H1 (cell line): ENCODE measurements around the gene ACBD6. TPM values are rescaled to one million over a fixed set of nuclear protein-coding genes. Genes with fewer than 3 reads are reported as not detected.

ENCODE experiments used
- CTCF ChIA-PET: fragments of 300-600 bp; sonication (Branson Sonifier 250); formaldehyde crosslinking; loops from one replicate; lab custom pipeline; 2021; ENCODE audit not compliant: partially characterized antibody; lab: Charles Lee
- POLR2A ChIA-PET: fragments of 300-600 bp; sonication (Branson Sonifier 250); formaldehyde crosslinking; loops from one replicate; lab custom pipeline; 2021; ENCODE audit warnings: inconsistent platforms; ENCODE audit not compliant: partially characterized antibody; lab: Charles Lee
- DNase-seq, 2 experiments: peaks; one replicate each; pipeline versions ENCODE4 v3.0.0 to v3.0.0-alpha.2; 2010 to 2022; ENCODE audit warnings: low spot score in 2 of 2, low read depth in 1 of 2, mixed read lengths in 1 of 2
- FAIRE-seq: peaks from 2 replicates; lab custom pipeline; 2011; peaks lifted over from hg19 to GRCh38; lab: Jason Lieb, UNC
- H2AFZ ChIP-seq: 2 replicates; pipeline ENCODE4 v1.8.1; 2012; ENCODE audit warnings: low read length, inconsistent platforms
- H2AK5ac ChIP-seq: 2 replicates; pipeline ENCODE4 v1.6.1; 2013; ENCODE audit warnings: low read depth, low read length
- H2BK120ac ChIP-seq: replicated peaks from 2 replicates; pipeline ENCODE3; 2013; ENCODE audit warnings: low read depth, low read length, inconsistent platforms
- H2BK12ac ChIP-seq: 2 replicates; pipeline ENCODE4 v1.6.1; 2013; ENCODE audit warnings: low read depth, low read length
- H2BK15ac ChIP-seq: 2 replicates; pipeline ENCODE4 v1.6.1; 2013; ENCODE audit warnings: low read length
- H2BK20ac ChIP-seq: 2 replicates; pipeline ENCODE4 v1.6.1; 2013; ENCODE audit warnings: low read length
- H2BK5ac ChIP-seq: 2 replicates; pipeline ENCODE4 v1.6.1; 2013; ENCODE audit warnings: low read depth, low read length
- H3K14ac ChIP-seq: 2 replicates; pipeline ENCODE4 v1.6.1; 2013; ENCODE audit warnings: inconsistent platforms; ENCODE audit not compliant: insufficient read length
- H3K18ac ChIP-seq: 2 replicates; pipeline ENCODE4 v1.6.1; 2013; ENCODE audit warnings: low read length; ENCODE audit errors: extremely low read depth
- H3K23ac ChIP-seq: 2 replicates; pipeline ENCODE4 v1.6.1; 2013; ENCODE audit warnings: inconsistent platforms; ENCODE audit not compliant: insufficient read length
- H3K23me2 ChIP-seq: 2 replicates; pipeline ENCODE4 v1.6.1; 2013; ENCODE audit warnings: low read depth, low read length
- H3K27ac ChIP-seq: 2 replicates; pipeline ENCODE4 v1.6.1; 2011; ENCODE audit warnings: low read depth, low read length, inconsistent platforms
- H3K27me3 ChIP-seq, 4 experiments: replicated peaks in 1 of 4; 1 replicate in 1 of 4; 2 replicates in 3 of 4; pipeline versions ENCODE4 v1.6.1 to v1.8.1; 2011 to 2013; ENCODE audit warnings: low read length in 3 of 4, mild to moderate bottlenecking in 3 of 4, inconsistent platforms in 2 of 4, mixed read lengths in 2 of 4, moderate library complexity in 1 of 4; ENCODE audit not compliant: control insufficient read depth in 3 of 4, insufficient read depth in 3 of 4; ENCODE audit errors: extremely low read depth in 1 of 4
- H3K36me3 ChIP-seq, 4 experiments: 2 replicates each; pipeline versions ENCODE4 v1.6.1 to v1.8.1; 2011 to 2013; ENCODE audit warnings: mild to moderate bottlenecking in 4 of 4, low read length in 3 of 4, moderate library complexity in 2 of 4, control low read depth in 1 of 4, inconsistent platforms in 1 of 4; ENCODE audit not compliant: insufficient read depth in 4 of 4, control insufficient read depth in 2 of 4
- H3K4ac ChIP-seq: replicated peaks from 2 replicates; pipeline ENCODE3; 2013; ENCODE audit warnings: low read length, low read depth, mixed read lengths, inconsistent platforms; ENCODE audit not compliant: insufficient read length
- H3K4me1 ChIP-seq, 4 experiments: replicated peaks in 1 of 4; 1 replicate in 1 of 4; 2 replicates in 3 of 4; pipeline versions ENCODE4 v1.6.1 to v1.8.1; 2011 to 2013; ENCODE audit warnings: low read length in 3 of 4, inconsistent platforms in 2 of 4, mixed read lengths in 1 of 4; ENCODE audit not compliant: insufficient read depth in 4 of 4, control insufficient read depth in 3 of 4
- H3K4me2 ChIP-seq, 2 experiments: 2 replicates each; pipeline versions ENCODE4 v1.6.1 to v1.8.1; 2011 to 2013; ENCODE audit warnings: low read depth in 2 of 2, low read length in 2 of 2, control low read depth in 1 of 2, inconsistent platforms in 1 of 2, mild to moderate bottlenecking in 1 of 2; ENCODE audit not compliant: insufficient read depth in 1 of 2
- H3K4me3 ChIP-seq, 4 experiments: fragments of 200-600, 300-600 bp in 1 of 4; sonication (generic), shearing (Covaris generic), sonication (Bioruptor Twin) in 1 of 4; 2 replicates each; pipeline versions ENCODE4 v1.5.1 to v1.8.1; 2011 to 2016; ENCODE audit warnings: low read length in 4 of 4, low read depth in 3 of 4, control low read depth in 2 of 4, inconsistent platforms in 2 of 4, mild to moderate bottlenecking in 2 of 4, mixed read lengths in 1 of 4, moderate library complexity in 1 of 4; ENCODE audit not compliant: insufficient read depth in 2 of 4; ENCODE audit errors: extremely low read depth in 1 of 4
- H3K56ac ChIP-seq: replicated peaks from 2 replicates; pipeline ENCODE3; 2013; ENCODE audit warnings: low read depth, mild to moderate bottlenecking, mixed read lengths, low read length, inconsistent platforms; ENCODE audit not compliant: insufficient read length
- H3K79me1 ChIP-seq: 2 replicates; pipeline ENCODE4 v1.6.1; 2013; ENCODE audit warnings: low read depth, low read length, control low read depth
- H3K79me2 ChIP-seq, 2 experiments: 2 replicates each; pipeline versions ENCODE4 v1.6.1 to v1.8.1; 2012 to 2013; ENCODE audit warnings: low read length in 2 of 2, mild to moderate bottlenecking in 2 of 2, inconsistent platforms in 1 of 2; ENCODE audit not compliant: insufficient read depth in 2 of 2, control insufficient read depth in 1 of 2
- H3K9ac ChIP-seq, 4 experiments: replicated peaks in 1 of 4; 1 replicate in 1 of 4; 2 replicates in 3 of 4; pipeline versions ENCODE4 v1.6.1 to v1.8.1; 2011 to 2013; ENCODE audit warnings: low read depth in 3 of 4, low read length in 3 of 4, control low read depth in 2 of 4, mild to moderate bottlenecking in 2 of 4, moderate library complexity in 2 of 4, inconsistent platforms in 1 of 4; ENCODE audit errors: extremely low read depth in 1 of 4
- H3K9me3 ChIP-seq, 2 experiments: 2 replicates each; pipeline versions ENCODE4 v1.6.1 to v1.8.1; 2012 to 2013; ENCODE audit warnings: mild to moderate bottlenecking in 2 of 2, moderate library complexity in 2 of 2, control low read depth in 1 of 2, inconsistent platforms in 1 of 2, low read depth in 1 of 2, low read length in 1 of 2, mixed read lengths in 1 of 2; ENCODE audit not compliant: insufficient read depth in 2 of 2
- H4K20me1 ChIP-seq, 2 experiments: replicated peaks in 1 of 2; 2 replicates each; pipeline versions ENCODE3 to v1.8.1; 2011 to 2013; ENCODE audit warnings: inconsistent platforms in 2 of 2, low read length in 2 of 2, mild to moderate bottlenecking in 1 of 2; ENCODE audit not compliant: insufficient read depth in 2 of 2, control insufficient read depth in 1 of 2
- H4K5ac ChIP-seq: 2 replicates; pipeline ENCODE4 v1.6.1; 2013; ENCODE audit warnings: low read length, low read depth, mixed read lengths, inconsistent platforms; ENCODE audit not compliant: insufficient read length
- H4K8ac ChIP-seq: 2 replicates; pipeline ENCODE4 v1.8.0; 2013; ENCODE audit warnings: mild to moderate bottlenecking, moderate library complexity, low read length, inconsistent platforms; ENCODE audit not compliant: insufficient read depth; ENCODE audit errors: extremely low read depth
- H4K91ac ChIP-seq: replicated peaks from 2 replicates; pipeline ENCODE3; 2013; ENCODE audit warnings: low read length, mixed read lengths, inconsistent platforms; ENCODE audit not compliant: insufficient read length
- CHD1 ChIP-seq: IDR thresholded peaks from 2 replicates; pipeline ENCODE4 v1.6.1; 2012; ENCODE audit warnings: low read depth, low read length, improper control_type of control experiment
- GABPA ChIP-seq: IDR thresholded peaks from 2 replicates; pipeline ENCODE4 v1.6.1; 2011; ENCODE audit warnings: mild to moderate bottlenecking, low read length, moderate library complexity, borderline replicate concordance; ENCODE audit not compliant: insufficient read depth
- JUND ChIP-seq: IDR thresholded peaks from 2 replicates; pipeline ENCODE4 v1.6.1; 2011; ENCODE audit warnings: mild to moderate bottlenecking, improper control_type of control experiment, low read length
- KDM1A ChIP-seq: fragments of 200-600, 300-600 bp; sonication (generic); IDR thresholded peaks from 2 replicates; pipeline ENCODE4 v1.7.1; 2016; ENCODE audit warnings: mild to moderate bottlenecking, low read length, borderline replicate concordance
- WGBS, 2 experiments: shearing (Covaris generic) in 1 of 2; methylation state at CpG; one replicate each; pipeline versions ENCODE4 v1.1.6 to v1.1.7; 2013 to 2015; ENCODE audit warnings: low lambda C conversion rate in 2 of 2, mixed read lengths in 2 of 2, inconsistent platforms in 1 of 2, low coverage in 1 of 2, missing lambda C conversion rate in 1 of 2; ENCODE audit not compliant: insufficient replicate concordance in 2 of 2, insufficient coverage in 1 of 2, insufficient read length in 1 of 2; ENCODE audit errors: extremely low coverage in 1 of 2, missing lambda C conversion rate in 1 of 2; 5-methylcytosine and 5-hydroxymethylcytosine counted together
- polyA plus RNA-seq, 7 experiments: library from polyadenylated mRNA; depleted of rRNA in 3 of 7; stranded (reverse) in 5 of 7; unstranded in 2 of 7; fragments of >200 nt in 5 of 7; fragments of 200-250 nt in 2 of 7; gene quantifications; 1 replicate in 5 of 7; 2 replicates in 1 of 7; 4 replicates in 1 of 7; pipeline versions ENCODE4 v1.2.1 to v1.2.3, GENCODE V29; 2011 to 2013; ENCODE audit warnings: missing spikeins in 2 of 7, mixed read lengths in 2 of 7
- total RNA-seq: library from RNA; stranded (reverse); fragmentation: NEBNext Ultra II Directional; extraction: Animal tissue kit (Norgen Biotek cat#: 25700); gene quantifications from 2 replicates; pipeline ENCODE4 v1.2.1, GENCODE V29; 2021
- TF ChIP-seq, protein P1 (sequence below): IDR thresholded peaks from 2 replicates; pipeline ENCODE4 v1.6.1; 2012; ENCODE audit warnings: low read length, inconsistent platforms

ACBD6 gene
- total and polyA plus RNA-seq, 2 of the 8 experiments (the other 6 are each of a cell fraction or from before 2014, with no cell fraction given), result 52.0 to 67.7 TPM

DNA sequence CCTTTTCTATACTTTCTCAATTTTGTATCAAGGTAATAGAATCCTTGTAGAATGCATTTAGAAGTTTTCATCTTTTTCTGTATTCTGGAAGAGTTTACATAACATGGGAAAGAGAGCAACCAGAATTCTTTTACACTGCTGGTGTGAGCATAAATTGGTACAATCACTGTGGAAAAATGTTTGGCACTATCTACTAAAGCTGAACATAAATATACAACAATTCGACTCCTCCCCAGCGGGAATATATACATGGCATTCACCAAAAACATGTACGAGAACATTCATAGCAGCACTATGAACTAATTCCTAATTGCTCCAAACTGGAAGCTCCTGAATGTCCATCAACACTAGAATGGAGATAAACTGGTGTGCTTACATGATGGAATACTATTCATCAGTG, 1.8 kb upstream of the ACBD6 start:
- H4K8ac ChIP-seq, result no peak overlapping the region
- peaks cover 0 to 4% (median 0%) of the 10 kb centered on the region in 4 experiments; a peak in 2 of 7 replicates for H3K27me3 ChIP-seq
- H3K4ac ChIP-seq, result no peak overlapping the region
- no peak overlapping the region for H4K91ac ChIP-seq
- H3K79me2 ChIP-seq, result peaks cover 2 to 25% of the 10 kb centered on the region in 2 experiments; a peak in 3 of 4 replicates
- TF ChIP-seq JUND, result no peak
- no peak for TF ChIP-seq KDM1A
- TF ChIP-seq GABPA, result no peak
- no peak for TF ChIP-seq CHD1
- TF ChIP-seq, protein P1, sequence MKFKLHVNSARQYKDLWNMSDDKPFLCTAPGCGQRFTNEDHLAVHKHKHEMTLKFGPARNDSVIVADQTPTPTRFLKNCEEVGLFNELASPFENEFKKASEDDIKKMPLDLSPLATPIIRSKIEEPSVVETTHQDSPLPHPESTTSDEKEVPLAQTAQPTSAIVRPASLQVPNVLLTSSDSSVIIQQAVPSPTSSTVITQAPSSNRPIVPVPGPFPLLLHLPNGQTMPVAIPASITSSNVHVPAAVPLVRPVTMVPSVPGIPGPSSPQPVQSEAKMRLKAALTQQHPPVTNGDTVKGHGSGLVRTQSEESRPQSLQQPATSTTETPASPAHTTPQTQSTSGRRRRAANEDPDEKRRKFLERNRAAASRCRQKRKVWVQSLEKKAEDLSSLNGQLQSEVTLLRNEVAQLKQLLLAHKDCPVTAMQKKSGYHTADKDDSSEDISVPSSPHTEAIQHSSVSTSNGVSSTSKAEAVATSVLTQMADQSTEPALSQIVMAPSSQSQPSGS, result no peak
- H2AFZ ChIP-seq, result no peak overlapping the region
- no peak overlapping the region for H2BK120ac ChIP-seq
- no peak overlapping the region for H2AK5ac ChIP-seq
- H3K4me2 ChIP-seq, result no peak overlapping the region
- no peaks in the 10 kb centered on the region for H3K79me1 ChIP-seq
- no peak overlapping the region for H4K5ac ChIP-seq
- peaks cover 0 to 8% (median 1%) of the 10 kb centered on the region in 4 experiments; a peak in 2 of 8 replicates for H3K36me3 ChIP-seq
- H3K56ac ChIP-seq, result no peak overlapping the region
- ChIA-PET CTCF (interaction anchor here (3.5 kb wide), 1 partner anchor 12 kb away, joined by 21 read pairs; no protein-coding TSS in a partner anchor), POLR2A (interaction anchor here (1.3 to 2.6 kb wide), 2 partner anchors 9 to 11 kb away, joined by 4 to 8 read pairs; no protein-coding TSS in a partner anchor)
- no peak overlapping the region for H3K23ac ChIP-seq
- peaks cover 0 to 4% (median 1%) of the 10 kb centered on the region in 4 experiments; a peak in 2 of 7 replicates for H3K4me1 ChIP-seq
- FAIRE-seq (no peak), DNase-seq (no peak)
- peaks cover 13% of the 10 kb centered on the region in 2 experiments for H3K9me3 ChIP-seq
- no peak overlapping the region for H2BK20ac ChIP-seq
- no peak overlapping the region for H2BK12ac ChIP-seq
- no peak overlapping the region for H3K14ac ChIP-seq
- H3K4me3 ChIP-seq, result no peak overlapping the region
- no peak overlapping the region for H3K27ac ChIP-seq
- no peak overlapping the region for H3K9ac ChIP-seq
- peaks cover 0 to 2% of the 10 kb centered on the region in 2 experiments for H4K20me1 ChIP-seq
- 94% methylated on average over 3 of the region's 3 CpGs; no CpG with 5 or more reads in 1 of the 2 experiments for WGBS, 2 experiments
- H2BK15ac ChIP-seq, result no peak overlapping the region
- H3K18ac ChIP-seq, result no peak overlapping the region
- H2BK5ac ChIP-seq, result no peak overlapping the region
- H3K23me2 ChIP-seq, result peaks cover 8% of the 10 kb centered on the region; the same call in 1 of the 2 replicates
